Activated gamma-delta T cell treated with anti-CD3 and anti-CD28 coated beads, Interleukin-2, amount 50 U/mL, for 16 hours (primary cell): Measurements from ENCODE around the gene LHX2.

ENCODE experiments used
- DNase-seq: peaks from one replicate; pipeline ENCODE4 v3.0.0-alpha.2; 2020; ENCODE audit warnings: low read depth

Gene LHX2

GRCh38 chr9:123999661-124000060, 11.9 kb upstream of the LHX2 start:
- no peak for DNase-seq

- DNase-seq, result no peak
Observed at GRCh38 chr9:124000161-124000783, 11.3 kb upstream of the LHX2 start.

- no peak for DNase-seq
Observed at GRCh38 chr9:124000784-124001457, 10.6 kb upstream of the LHX2 start.

GRCh38 chr9:124001458-124001799, 10.1 kb upstream of the LHX2 start:
- no peak for DNase-seq

GRCh38 chr9:124001866-124002525, 9.6 kb upstream of the LHX2 start:
- DNase-seq, result no peak

- DNase-seq, result no peak
Observed at GRCh38 chr9:124003636-124004349, 7.8 kb upstream of the LHX2 start.

GRCh38 chr9:124004593-124004992, 7.0 kb upstream of the LHX2 start:
- DNase-seq, result no peak

- DNase-seq, result no peak
Observed at GRCh38 chr9:124005029-124005771, 6.4 kb upstream of the LHX2 start.

GRCh38 chr9:124006448-124007361, 4.9 kb upstream of the LHX2 start:
- no peak for DNase-seq

GRCh38 chr9:124007565-124008302, 3.8 kb upstream of the LHX2 start:
- DNase-seq, result no peak

GRCh38 chr9:124008303-124008693, 3.3 kb upstream of the LHX2 start:
- no peak for DNase-seq

- no peak for DNase-seq
Observed at GRCh38 chr9:124008694-124009530, 2.7 kb upstream of the LHX2 start.

GRCh38 chr9:124009531-124010217, 1.9 kb upstream of the LHX2 start:
- DNase-seq, result no peak

GRCh38 chr9:124010303-124010664, 1.3 kb upstream of the LHX2 start:
- DNase-seq, result no peak

- DNase-seq, result no peak
Observed at GRCh38 chr9:124010665-124011321, 775 bp upstream of the LHX2 start.

- DNase-seq, result no peak
Observed at GRCh38 chr9:124012368-124013301, 1.1 kb downstream of the LHX2 start.
